Umbilical cord (tissue), 2 donors: ENCODE results near the gene SEMA5A. TPM values are rescaled to one million over a fixed set of nuclear protein-coding genes. Genes with fewer than 3 reads are reported as not detected.

Source experiments
- DNase-seq: peaks from one replicate; pipeline ENCODE4 v3.0.0-alpha.2; 2015; ENCODE audit warnings: low spot score
- total RNA-seq: library from RNA; depleted of rRNA; stranded (reverse); fragments of >200 nt; gene quantifications from one replicate; pipeline ENCODE4 v1.2.3, GENCODE V29; 2014; ENCODE audit warnings: low replicate concordance; ENCODE audit not compliant: insufficient read depth

SEMA5A gene
- total RNA-seq, 1 donor from 2014 or later = 24.8 TPM

- no peak for DNase-seq
Observed at GRCh38 chr5:9015937-9016270, 530.0 kb downstream of the SEMA5A start.

GRCh38 chr5:9015260-9015936 lies 530.5 kb downstream of the SEMA5A start:
- DNase-seq = no peak

- no peak for DNase-seq
Observed at GRCh38 chr5:9013147-9013546, 532.7 kb downstream of the SEMA5A start.

GRCh38 chr5:9009931-9010651 lies 535.8 kb downstream of the SEMA5A start:
- DNase-seq = no peak

GRCh38 chr5:8997542-8998070 lies 548.3 kb downstream of the SEMA5A start:
- DNase-seq = no peak

- no peak for DNase-seq
Observed at GRCh38 chr5:8993031-8993430, 552.8 kb downstream of the SEMA5A start.

Other genes with a start within 250 kb of the SEMA5A start
- gene TAS2R1, start 84.3 kb upstream of the SEMA5A start, total RNA-seq = 0.72 TPM